NCI-H1930 (cell line): ENCODE measurements around the gene FAM229A.

Experiments used
- DNase-seq, 2 experiments: peaks; one replicate each; lab custom pipeline; 2025; lab: John Stamatoyannopoulos, UW

Gene FAM229A

DNA sequence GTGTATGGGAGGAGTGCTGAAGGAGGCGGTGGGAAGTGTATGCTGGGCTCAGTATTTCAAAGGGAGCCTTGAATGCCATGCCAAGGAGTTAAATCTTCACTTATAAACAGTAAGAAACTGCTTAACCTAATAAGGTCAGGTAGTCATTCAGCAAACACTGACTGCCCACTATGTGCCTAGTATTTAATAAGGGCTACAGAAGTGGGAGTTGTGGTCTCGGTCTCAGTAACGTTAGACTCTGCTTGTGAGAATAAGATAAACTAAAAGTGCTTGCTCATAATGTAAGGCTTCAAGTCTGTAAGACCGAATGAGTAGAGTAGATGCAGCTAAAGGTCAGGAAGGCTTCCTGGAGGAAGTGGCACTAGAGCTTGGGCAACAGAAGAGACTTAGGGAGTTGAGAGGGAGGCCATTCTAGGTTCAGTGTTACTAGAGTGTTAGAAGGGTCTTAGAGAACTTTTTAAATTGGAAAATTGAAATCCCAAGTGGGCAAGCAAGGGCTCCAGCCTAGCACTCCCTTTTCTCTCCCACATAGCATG, 32.3 kb downstream of the FAM229A start:
- DNase-seq: no peak

DNA sequence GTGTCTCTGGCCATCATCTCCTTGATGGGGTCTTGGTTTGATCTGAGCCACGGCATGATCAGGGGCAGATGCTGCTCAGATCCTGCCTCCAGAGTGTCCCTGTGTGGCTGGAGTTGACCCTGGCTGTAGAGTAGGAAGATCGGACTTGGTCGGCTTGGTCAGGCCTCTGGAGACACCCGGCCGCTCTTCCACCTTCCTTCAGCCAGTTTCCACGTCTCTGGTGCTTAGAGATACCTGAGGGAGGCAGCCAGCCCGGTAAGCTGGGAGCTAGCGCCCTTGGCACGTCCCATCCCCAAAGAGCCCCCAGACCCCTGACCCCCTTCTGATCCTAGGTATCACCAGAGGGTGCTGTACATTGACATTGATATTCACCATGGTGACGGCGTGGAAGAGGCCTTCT, 35.1 kb downstream of the FAM229A start:
- no peak for DNase-seq

DNA sequence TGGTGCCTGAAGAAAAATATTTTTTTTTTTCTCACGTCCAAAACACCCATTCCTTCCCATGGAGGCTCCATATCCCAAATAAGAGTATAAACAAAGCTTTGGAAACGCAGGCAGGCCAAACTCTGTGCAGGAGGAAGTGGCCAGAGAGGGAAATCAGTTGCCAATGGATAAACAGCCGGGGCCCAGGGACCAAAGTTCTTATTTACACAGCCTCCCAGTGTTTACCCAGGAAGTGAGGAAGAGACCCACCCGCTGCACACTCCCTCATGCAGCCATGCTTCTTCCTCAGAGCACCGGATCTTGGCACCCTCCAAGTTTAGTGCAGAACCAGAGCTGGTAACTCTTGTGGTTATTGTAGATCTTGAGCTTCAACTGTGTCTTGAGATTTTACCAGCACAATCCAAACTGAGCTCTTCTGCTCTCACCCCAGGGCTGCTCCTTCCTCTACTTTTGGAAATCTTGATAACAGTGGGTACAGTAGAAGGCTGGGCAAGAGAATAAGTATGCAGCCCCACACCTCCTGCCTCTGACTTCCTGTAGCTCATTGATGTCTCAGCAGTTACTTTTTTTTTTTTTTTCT, 40.5 kb downstream of the FAM229A start:
- DNase-seq: no peak

DNA sequence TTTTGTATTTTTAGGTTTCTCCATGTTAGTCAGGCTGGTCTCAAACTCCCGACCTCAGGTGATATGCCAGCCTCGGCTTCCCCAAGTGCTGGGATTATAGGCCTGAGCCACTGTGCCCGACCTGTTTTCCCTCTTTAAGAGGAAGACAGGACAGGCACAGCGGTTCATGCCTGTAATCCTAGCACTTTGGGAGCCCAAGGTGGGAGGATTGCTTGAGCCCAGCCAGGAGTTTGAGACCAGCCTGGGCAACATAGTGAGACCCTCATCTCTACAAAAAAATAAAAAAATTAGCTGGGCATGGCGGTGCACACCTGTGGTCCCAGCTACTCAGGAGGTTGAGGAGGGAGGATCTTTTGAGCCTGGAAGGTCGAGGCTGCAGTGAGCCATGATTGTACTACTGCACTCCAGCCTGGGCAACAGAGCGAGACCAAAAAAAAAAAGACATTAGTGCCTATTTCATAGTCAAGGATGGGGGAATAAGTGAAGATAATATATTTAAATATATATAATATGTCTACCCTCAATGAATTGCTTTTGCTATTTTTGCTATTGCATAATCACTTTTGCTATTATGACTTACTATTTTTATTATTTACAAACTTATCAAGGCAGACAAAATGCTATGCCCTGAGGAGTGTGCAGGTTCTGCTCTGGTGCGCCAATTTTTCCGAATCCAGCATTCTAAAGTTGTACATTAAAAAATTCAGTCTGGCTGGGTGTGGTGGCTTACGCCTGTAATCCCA, 44.0 kb downstream of the FAM229A start:
- no peak for DNase-seq

DNA sequence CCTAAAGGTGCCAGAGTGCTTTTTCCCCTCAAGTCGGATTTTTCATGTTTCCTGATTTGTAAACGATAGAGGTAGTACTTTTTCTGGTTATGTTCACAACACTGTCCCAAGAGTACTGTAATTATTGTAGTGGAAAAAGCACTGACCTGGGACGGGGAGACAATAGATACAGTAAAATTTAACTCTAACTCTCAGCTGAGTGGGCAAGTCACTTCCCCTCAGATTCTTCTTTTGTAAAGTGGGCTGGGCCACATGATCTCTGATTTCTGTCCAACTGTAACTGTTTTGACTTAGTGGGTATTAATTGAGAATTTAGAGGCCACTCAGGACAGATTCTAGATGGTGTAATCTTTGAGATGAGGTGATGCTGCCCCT, 45.4 kb downstream of the FAM229A start:
- no peak for DNase-seq

DNA sequence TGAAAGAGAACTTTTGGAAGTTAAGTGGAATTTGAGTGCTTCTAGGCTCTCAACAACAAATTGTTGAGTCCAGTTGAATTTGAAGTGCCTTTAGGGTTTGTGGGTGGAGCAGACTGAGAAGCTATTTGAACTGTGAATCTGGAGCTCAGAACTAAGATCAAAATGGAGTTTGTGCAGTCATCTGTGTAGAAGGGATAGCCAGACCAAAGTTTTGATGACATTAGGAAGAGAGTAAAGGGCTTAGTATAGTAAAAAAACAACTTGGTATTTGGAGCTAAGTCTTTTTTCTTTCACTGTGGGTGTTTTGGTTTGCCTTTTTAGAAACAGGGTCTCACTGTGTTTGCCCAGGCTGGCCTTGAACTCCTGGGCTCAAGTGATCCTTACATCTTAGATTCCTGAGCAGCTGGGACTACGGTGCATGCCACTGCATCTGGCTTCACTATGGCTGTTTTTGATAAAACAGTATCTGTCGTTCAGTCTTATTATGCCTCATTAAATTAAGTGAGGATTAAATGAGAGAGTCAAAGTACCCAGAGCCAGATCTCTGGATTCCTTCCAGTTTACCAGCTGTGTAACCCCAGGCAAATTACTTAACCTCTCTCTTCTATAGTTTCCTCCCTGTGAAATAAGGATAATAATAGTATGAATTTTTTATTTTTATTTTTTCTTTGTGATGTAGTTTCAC, 50.4 kb downstream of the FAM229A start:
- no peak for DNase-seq
